ENCODE data around the gene MYO10.
"Not testable (repeated sequence)": the region's sequence is repeated elsewhere in the genome, so short reads cannot be mapped to it uniquely, and the experiment has no call there.

DNA sequence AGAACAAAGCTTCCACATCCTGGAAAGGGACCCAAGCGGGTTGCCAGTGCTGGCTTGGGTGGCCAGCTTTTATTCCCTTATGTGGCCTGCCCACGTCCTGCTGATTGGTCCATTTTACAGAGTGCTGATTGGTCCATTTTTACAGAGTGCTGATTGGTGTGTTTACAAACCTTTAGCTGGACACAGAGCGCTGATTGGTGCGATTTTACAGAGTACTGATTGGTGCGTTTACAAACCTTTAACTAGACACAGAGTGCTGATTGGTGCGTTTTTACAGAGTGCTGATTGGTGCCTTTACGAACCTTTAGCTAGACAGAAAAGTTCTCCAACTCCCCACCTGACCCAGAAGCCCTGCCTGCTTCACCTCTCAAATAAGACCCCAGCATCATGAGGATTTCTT is 49.2 kb upstream of the MYO10 start:
- not testable (repeated sequence) for TF ChIP-seq CTCF, POLR2A (IDR thresholded peaks at IDR 0.05)

Measured in Peyer's patch (tissue), 4 donors.